ENCODE results near the gene POLR1H. TPM values are rescaled to one million over a fixed set of nuclear protein-coding genes. Genes with fewer than 3 reads are reported as not detected.

Gene POLR1H
- polyA plus RNA-seq, 2 of the 4 experiments (the other 2 are of a cell fraction) = 25.5 to 34.6 TPM

GRCh38 chr6:30075094-30075789, 14.2 kb downstream of the POLR1H start, which contains the start of gene RNF39 (continued):
- TF ChIP-seq NFE2L2 (conservative IDR thresholded peaks at IDR 0.05; ENCODE audit: low read length) = no peak

GRCh38 chr6:30075790-30076732, 15.0 kb downstream of the POLR1H start:
- ChIA-PET CTCF (interaction anchor here (1.0 to 1.8 kb wide), 6 partner anchors 11 to 56 kb away, joined by 3 to 6 read pairs (median 3); no protein-coding TSS in a partner anchor), POLR2A (no interaction called here)
- peaks cover 8% of the 10 kb centered on the region; the same call in 1 of the 3 replicates for H3K4me1 ChIP-seq
- DNase-seq (ENCODE audit: low read depth in 1 of 2, low spot score in 1 of 2) (no peak), ATAC-seq (peak in 1 of 2 experiments; percentile 65; a peak in 3 of 6 replicates), FAIRE-seq (no peak)
- H3K4me3 ChIP-seq = peak overlapping the region; percentile 27; the same call in 1 of the 3 replicates
- WGBS (ENCODE audit: missing lambda C conversion rate) = 60% methylated on average over 15 of the region's 22 CpGs
- H3K4me2 ChIP-seq = peak overlapping the region; percentile 63
- H3K27ac ChIP-seq = no peak overlapping the region
- no peaks in the 10 kb centered on the region for H3K9me3 ChIP-seq
- peak; percentile 28; the same call in 1 of the 3 replicates for TF ChIP-seq CTCF (IDR thresholded peaks at IDR 0.05)
- no peak for TF ChIP-seq ZFP36 (IDR thresholded peaks at IDR 0.05; ENCODE audit: borderline replicate concordance, partially characterized antibody)
- TF ChIP-seq PBX3 (IDR thresholded peaks at IDR 0.05) = no peak
- no peak for TF ChIP-seq RNF2 (IDR thresholded peaks at IDR 0.05; ENCODE audit: borderline replicate concordance, low read depth)
- no peak for TF ChIP-seq REST (IDR thresholded peaks at IDR 0.05)
- TF ChIP-seq CHD2 (IDR thresholded peaks at IDR 0.05; ENCODE audit: low read length, partially characterized antibody) = no peak
- TF ChIP-seq MYC (IDR thresholded peaks at IDR 0.05; ENCODE audit: borderline replicate concordance, low read length) = no peak
- no peak for TF ChIP-seq SREBF2 (IDR thresholded peaks at IDR 0.05)
- no peak for TF ChIP-seq HDAC2 (IDR thresholded peaks at IDR 0.05)

GRCh38 chr6:30077218-30077617, 16.2 kb downstream of the POLR1H start:
- Histone ChIP-seq H3K27ac (no peak overlapping the region), H3K9me3 (no peaks in the 10 kb centered on the region), H3K4me2 (no peak overlapping the region), H3K4me3 (no peak overlapping the region), H3K4me1 (peaks cover 8% of the 10 kb centered on the region; the same call in 1 of the 3 replicates)
- CTCF ChIA-PET = interaction anchor here (1.0 to 1.8 kb wide), 6 partner anchors 10 to 94 kb away, joined by 3 to 6 read pairs (median 3); no protein-coding TSS in a partner anchor
- TF ChIP-seq PHF8 (IDR thresholded peaks at IDR 0.05; ENCODE audit: borderline replicate concordance, low read depth) (no peak), BHLHE40 (IDR thresholded peaks at IDR 0.05; ENCODE audit: low read depth, low read length) (no peak), E2F6 (IDR thresholded peaks at IDR 0.05; ENCODE audit: borderline replicate concordance, low read depth) (no peak), KDM1A (IDR thresholded peaks at IDR 0.05; ENCODE audit: low read depth) (no peak), CBX2 (IDR thresholded peaks at IDR 0.05; ENCODE audit: borderline replicate concordance, low read depth) (no peak), TP53 (CRISPR knock-in tag; IDR thresholded peaks at IDR 0.05) (no peak), RNF2 (IDR thresholded peaks at IDR 0.05; ENCODE audit: borderline replicate concordance, low read depth) (no peak), EHF (CRISPR knock-in tag; IDR thresholded peaks at IDR 0.05) (no peak), MYC (IDR thresholded peaks at IDR 0.05; ENCODE audit: borderline replicate concordance, low read length) (no peak), HMGXB4 (CRISPR knock-in tag; IDR thresholded peaks at IDR 0.05; ENCODE audit: borderline replicate concordance) (no peak), ZC3H11A (IDR thresholded peaks at IDR 0.05) (no peak), ESRRA (IDR thresholded peaks at IDR 0.05; ENCODE audit: borderline replicate concordance, low read length) (no peak), PBX3 (IDR thresholded peaks at IDR 0.05) (no peak)
- FAIRE-seq (no peak), ATAC-seq (no peak), DNase-seq (ENCODE audit: low read depth in 1 of 2, low spot score in 1 of 2) (no peak)
- 42% methylated on average over 4 of the region's 4 CpGs for WGBS (ENCODE audit: missing lambda C conversion rate)
- POLR2A ChIA-PET = interaction anchor here (2.0 kb wide), 1 partner anchor 11 kb away, joined by 6 read pairs; the partner anchor contains the start of gene PPP1R11
